MM.1S (cell line): Measurements from ENCODE around the gene ATP2B2.

Experiments used
- DNase-seq: peaks from one replicate; pipeline ENCODE4 v3.0.0-alpha.2; 2015
- H2AFZ ChIP-seq: fragments of 300-600 bp; sonication (generic); 2 replicates; pipeline ENCODE4 v1.6.0; 2016; ENCODE audit warnings: antibody characterized with exemption, low read length
- H3F3A ChIP-seq: fragments of 300-600 bp; sonication (generic); 2 replicates; pipeline ENCODE4 v1.6.1; 2016; ENCODE audit warnings: mild to moderate bottlenecking, antibody characterized with exemption, low read length, moderate library complexity, mixed read lengths; ENCODE audit not compliant: insufficient read depth
- H3K27ac ChIP-seq: fragments of 300-600 bp; sonication (generic); 2 replicates; pipeline ENCODE4 v1.5.1; 2016; ENCODE audit warnings: mild to moderate bottlenecking, low read length
- H3K27me3 ChIP-seq: fragments of 300-600 bp; sonication (generic); replicated peaks from 2 replicates; pipeline ENCODE4 v1.6.0; 2016; ENCODE audit warnings: low read length; ENCODE audit not compliant: insufficient read depth
- H3K36me3 ChIP-seq: fragments of 300-600 bp; sonication (generic); replicated peaks from 2 replicates; pipeline ENCODE4 v1.6.1; 2016; ENCODE audit warnings: mild to moderate bottlenecking, low read length, mixed read lengths; ENCODE audit not compliant: insufficient read depth
- H3K4me1 ChIP-seq: fragments of 300-600 bp; sonication (generic); 2 replicates; pipeline ENCODE4 v1.6.1; 2016; ENCODE audit warnings: low read length, mixed read lengths
- H3K4me2 ChIP-seq: fragments of 300-600 bp; sonication (generic); 2 replicates; pipeline ENCODE4 v1.6.0; 2016; ENCODE audit warnings: low read depth, low read length
- H3K4me3 ChIP-seq: fragments of 300-600 bp; sonication (generic); 2 replicates; pipeline ENCODE4 v1.5.1; 2016; ENCODE audit warnings: low read length, mixed read lengths
- H3K79me2 ChIP-seq: fragments of 300-600 bp; sonication (generic); 2 replicates; pipeline ENCODE4 v1.6.1; 2016; ENCODE audit warnings: mixed run types, low read length, mixed read lengths
- H3K9ac ChIP-seq: fragments of 300-600 bp; sonication (generic); 2 replicates; pipeline ENCODE4 v1.6.1; 2016; ENCODE audit warnings: low read length, mixed read lengths
- H3K9me2 ChIP-seq: fragments of 300-600 bp; sonication (generic); replicated peaks from 2 replicates; pipeline ENCODE4 v1.6.1; 2016; ENCODE audit warnings: mild to moderate bottlenecking, low read length, mixed read lengths; ENCODE audit not compliant: insufficient read depth
- H3K9me3 ChIP-seq: fragments of 300-600 bp; sonication (generic); replicated peaks from 2 replicates; pipeline ENCODE4 v1.6.1; 2016; ENCODE audit warnings: mild to moderate bottlenecking, low read length, mixed read lengths; ENCODE audit not compliant: insufficient read depth
- H4K20me1 ChIP-seq: fragments of 300-600 bp; sonication (generic); 2 replicates; pipeline ENCODE4 v1.6.1; 2016; ENCODE audit warnings: mild to moderate bottlenecking, low read length, moderate library complexity, mixed read lengths; ENCODE audit not compliant: insufficient read depth
- EZH2 ChIP-seq: fragments of 300-600 bp; sonication (generic); optimal IDR thresholded peaks from 2 replicates; pipeline ENCODE3; 2017; ENCODE audit warnings: low read depth, mild to moderate bottlenecking, antibody characterized with exemption, low read length, mixed read lengths
- EZH2phosphoT487 ChIP-seq: fragments of 300-600 bp; sonication (generic); IDR thresholded peaks from 2 replicates; pipeline ENCODE4 v1.6.1; 2018; ENCODE audit warnings: antibody characterized with exemption, low read length
- TF ChIP-seq, protein P1 (sequence below): fragments of 300-600 bp; sonication (generic); IDR thresholded peaks from 2 replicates; pipeline ENCODE4 v1.5.1; 2016; ENCODE audit warnings: antibody characterized with exemption, low read length, mixed read lengths

The ATP2B2 gene

DNA sequence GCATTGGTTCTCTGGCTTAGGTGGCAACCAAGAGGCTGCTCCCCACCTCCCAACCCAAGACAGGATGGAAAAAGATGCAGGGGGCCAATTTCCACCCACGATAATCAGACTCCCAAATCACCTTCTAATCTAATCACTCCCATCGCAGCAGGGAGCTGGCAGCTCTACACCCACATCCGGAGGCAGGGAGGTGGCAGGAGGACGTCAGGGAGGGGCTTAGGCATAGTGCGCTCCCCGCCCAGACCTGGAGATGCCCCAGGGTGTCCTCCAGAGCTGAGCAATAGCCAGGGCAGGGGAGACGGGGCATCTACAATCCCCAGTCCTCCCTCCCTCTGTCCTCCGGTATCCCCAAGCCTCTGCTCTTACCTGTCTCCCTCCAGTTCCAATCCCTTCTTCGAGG, 114.0 kb downstream of the ATP2B2 start:
- Histone ChIP-seq H2AFZ (no peak overlapping the region), H3K27ac (no peak overlapping the region), H4K20me1 (no peaks in the 10 kb centered on the region), H3F3A (peaks cover 19% of the 10 kb centered on the region), H3K4me2 (no peak overlapping the region), H3K79me2 (no peaks in the 10 kb centered on the region), H3K9me2 (no peaks in the 10 kb centered on the region), H3K4me3 (no peak overlapping the region), H3K9ac (no peak overlapping the region), H3K27me3 (no peaks in the 10 kb centered on the region), H3K36me3 (no peaks in the 10 kb centered on the region), H3K9me3 (no peaks in the 10 kb centered on the region), H3K4me1 (peaks cover 52% of the 10 kb centered on the region)
- DNase-seq = no peak
- TF ChIP-seq, protein P1, sequence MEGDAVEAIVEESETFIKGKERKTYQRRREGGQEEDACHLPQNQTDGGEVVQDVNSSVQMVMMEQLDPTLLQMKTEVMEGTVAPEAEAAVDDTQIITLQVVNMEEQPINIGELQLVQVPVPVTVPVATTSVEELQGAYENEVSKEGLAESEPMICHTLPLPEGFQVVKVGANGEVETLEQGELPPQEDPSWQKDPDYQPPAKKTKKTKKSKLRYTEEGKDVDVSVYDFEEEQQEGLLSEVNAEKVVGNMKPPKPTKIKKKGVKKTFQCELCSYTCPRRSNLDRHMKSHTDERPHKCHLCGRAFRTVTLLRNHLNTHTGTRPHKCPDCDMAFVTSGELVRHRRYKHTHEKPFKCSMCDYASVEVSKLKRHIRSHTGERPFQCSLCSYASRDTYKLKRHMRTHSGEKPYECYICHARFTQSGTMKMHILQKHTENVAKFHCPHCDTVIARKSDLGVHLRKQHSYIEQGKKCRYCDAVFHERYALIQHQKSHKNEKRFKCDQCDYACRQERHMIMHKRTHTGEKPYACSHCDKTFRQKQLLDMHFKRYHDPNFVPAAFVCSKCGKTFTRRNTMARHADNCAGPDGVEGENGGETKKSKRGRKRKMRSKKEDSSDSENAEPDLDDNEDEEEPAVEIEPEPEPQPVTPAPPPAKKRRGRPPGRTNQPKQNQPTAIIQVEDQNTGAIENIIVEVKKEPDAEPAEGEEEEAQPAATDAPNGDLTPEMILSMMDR = no peak
- TF ChIP-seq EZH2 (no peak), EZH2phosphoT487 (no peak)

DNA sequence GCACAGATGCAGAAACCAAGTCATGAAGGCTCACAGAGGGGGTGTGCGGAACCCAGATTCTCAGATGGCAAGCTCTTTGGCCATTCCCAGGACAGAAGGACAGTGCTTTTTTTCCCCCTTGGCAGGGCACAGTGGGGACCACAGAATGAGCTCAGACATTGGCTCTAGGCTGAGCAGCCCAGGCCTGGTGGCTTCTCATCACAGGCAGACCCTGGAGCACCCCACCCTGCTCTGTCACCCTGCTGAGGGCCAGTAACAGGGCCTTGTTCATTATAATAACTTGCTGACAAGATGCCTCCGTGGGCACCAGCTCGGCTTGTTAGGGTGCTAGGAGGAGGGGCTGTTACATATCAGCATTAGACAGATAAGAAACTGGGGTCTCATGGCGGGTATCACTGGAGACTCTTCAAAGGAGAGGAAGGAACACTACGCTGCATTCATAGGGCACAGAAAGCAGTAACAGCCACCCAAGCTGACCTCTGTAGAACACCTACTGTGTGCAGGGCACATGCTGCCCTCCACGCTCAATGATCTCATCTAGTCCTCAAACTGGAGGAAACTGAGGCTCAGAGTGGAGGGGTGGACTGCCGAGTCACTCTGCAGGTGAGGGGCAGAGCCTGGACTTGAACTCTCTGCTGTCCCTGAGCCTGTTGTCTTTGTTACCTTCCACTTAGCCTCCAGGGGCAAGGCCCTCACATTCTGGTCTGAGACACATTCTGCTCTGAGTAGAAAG, 114.6 kb downstream of the ATP2B2 start:
- no peaks in the 10 kb centered on the region for H3K36me3 ChIP-seq
- no peak overlapping the region for H3K9ac ChIP-seq
- no peak overlapping the region for H2AFZ ChIP-seq
- H3K9me2 ChIP-seq = no peaks in the 10 kb centered on the region
- DNase-seq = no peak
- no peak overlapping the region for H3K27ac ChIP-seq
- peaks cover 13% of the 10 kb centered on the region for H3F3A ChIP-seq
- H3K4me2 ChIP-seq = no peak overlapping the region
- H3K4me3 ChIP-seq = no peak overlapping the region
- no peaks in the 10 kb centered on the region for H3K9me3 ChIP-seq
- H3K27me3 ChIP-seq = no peaks in the 10 kb centered on the region
- no peaks in the 10 kb centered on the region for H4K20me1 ChIP-seq
- H3K79me2 ChIP-seq = no peaks in the 10 kb centered on the region
- H3K4me1 ChIP-seq = peaks cover 46% of the 10 kb centered on the region
- TF ChIP-seq, protein P1 = no peak
- no peak for TF ChIP-seq EZH2
- TF ChIP-seq EZH2phosphoT487 = no peak

DNA sequence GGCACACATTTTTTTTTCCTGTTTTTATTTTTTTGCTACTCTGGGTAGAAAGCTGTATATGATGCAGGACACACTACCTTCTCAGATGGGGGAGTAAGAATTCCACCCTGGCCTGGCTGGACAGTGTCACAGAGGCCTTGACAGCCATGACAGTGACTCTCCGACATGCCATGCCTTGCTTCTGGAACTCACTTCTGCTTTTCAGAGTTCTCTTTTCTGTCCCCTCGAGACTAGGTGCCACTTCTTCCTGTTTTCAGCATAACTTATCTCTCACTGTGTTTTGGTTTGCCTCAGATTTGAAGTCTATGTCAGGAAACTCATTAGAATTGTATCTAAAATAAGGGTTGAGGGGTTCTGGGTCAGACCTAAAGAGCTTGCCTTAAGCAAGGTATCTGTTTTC, 115.4 kb downstream of the ATP2B2 start:
- Histone ChIP-seq H3K4me2 (no peak overlapping the region), H3K4me1 (peaks cover 39% of the 10 kb centered on the region), H3K9me2 (no peaks in the 10 kb centered on the region), H4K20me1 (no peaks in the 10 kb centered on the region), H3K27ac (peak overlapping the region; percentile 11; the same call in 1 of the 2 replicates), H3K27me3 (no peaks in the 10 kb centered on the region), H3K9me3 (no peaks in the 10 kb centered on the region), H2AFZ (no peak overlapping the region), H3K36me3 (no peaks in the 10 kb centered on the region), H3K4me3 (no peak overlapping the region), H3F3A (peaks cover 5% of the 10 kb centered on the region), H3K9ac (no peak overlapping the region), H3K79me2 (no peaks in the 10 kb centered on the region)
- peak; percentile 21 for DNase-seq
- TF ChIP-seq EZH2phosphoT487 (no peak), EZH2 (no peak)
- TF ChIP-seq, protein P1 = no peak
